ENCODE measurements around the gene CCDC183. TPM values are rescaled to one million over a fixed set of nuclear protein-coding genes. Genes with fewer than 3 reads are reported as not detected.
A peak's percentile ranks its signal among the peaks of the same experiment; 100 is the strongest.

The CCDC183 gene
- total RNA-seq, 1 donor from 2014 or later, result 0.89 TPM

DNA sequence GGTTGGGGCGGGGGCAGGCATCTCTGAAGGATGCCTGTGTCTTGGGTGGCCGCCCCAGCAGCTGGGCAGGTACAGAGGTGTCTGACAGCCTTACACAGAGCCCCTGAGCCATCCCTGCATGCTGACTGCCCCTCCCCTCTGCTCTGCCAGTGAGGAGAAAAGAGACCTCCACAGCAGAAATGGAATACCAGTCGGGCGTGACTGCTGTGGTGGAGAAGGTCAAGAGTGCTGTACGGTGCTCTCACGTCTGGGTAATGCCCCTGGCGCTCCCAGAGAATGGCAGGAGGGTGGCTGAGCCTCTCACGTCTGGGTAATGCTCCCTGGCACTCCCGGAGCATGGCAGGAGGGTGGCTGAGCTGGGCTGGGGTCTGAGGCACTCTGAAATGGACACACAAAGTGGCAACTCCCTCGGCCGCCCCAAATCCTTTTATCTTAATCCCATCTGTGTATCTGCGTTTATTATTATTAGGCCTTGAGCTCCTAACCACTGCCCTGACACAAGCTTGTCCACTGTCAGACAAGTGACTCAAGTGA is 9.1 kb downstream of the CCDC183 start:
- Mint-ChIP-seq H3K27me3 (ENCODE audit: unreplicated experiment) (peaks cover 13% of the 10 kb centered on the region), H3K9me3 (ENCODE audit: unreplicated experiment) (no peaks in the 10 kb centered on the region), H3K27ac (ENCODE audit: unreplicated experiment) (no peak overlapping the region), H3K4me1 (ENCODE audit: unreplicated experiment) (peaks cover 34% of the 10 kb centered on the region), H3K36me3 (ENCODE audit: unreplicated experiment) (no peaks in the 10 kb centered on the region), H3K4me3 (ENCODE audit: unreplicated experiment) (no peak overlapping the region)
- no peak for DNase-seq (ENCODE audit: extremely low spot score, unreplicated experiment)
- TF ChIP-seq, protein P1, sequence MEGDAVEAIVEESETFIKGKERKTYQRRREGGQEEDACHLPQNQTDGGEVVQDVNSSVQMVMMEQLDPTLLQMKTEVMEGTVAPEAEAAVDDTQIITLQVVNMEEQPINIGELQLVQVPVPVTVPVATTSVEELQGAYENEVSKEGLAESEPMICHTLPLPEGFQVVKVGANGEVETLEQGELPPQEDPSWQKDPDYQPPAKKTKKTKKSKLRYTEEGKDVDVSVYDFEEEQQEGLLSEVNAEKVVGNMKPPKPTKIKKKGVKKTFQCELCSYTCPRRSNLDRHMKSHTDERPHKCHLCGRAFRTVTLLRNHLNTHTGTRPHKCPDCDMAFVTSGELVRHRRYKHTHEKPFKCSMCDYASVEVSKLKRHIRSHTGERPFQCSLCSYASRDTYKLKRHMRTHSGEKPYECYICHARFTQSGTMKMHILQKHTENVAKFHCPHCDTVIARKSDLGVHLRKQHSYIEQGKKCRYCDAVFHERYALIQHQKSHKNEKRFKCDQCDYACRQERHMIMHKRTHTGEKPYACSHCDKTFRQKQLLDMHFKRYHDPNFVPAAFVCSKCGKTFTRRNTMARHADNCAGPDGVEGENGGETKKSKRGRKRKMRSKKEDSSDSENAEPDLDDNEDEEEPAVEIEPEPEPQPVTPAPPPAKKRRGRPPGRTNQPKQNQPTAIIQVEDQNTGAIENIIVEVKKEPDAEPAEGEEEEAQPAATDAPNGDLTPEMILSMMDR (IDR thresholded peaks at IDR 0.05), result no peak

DNA sequence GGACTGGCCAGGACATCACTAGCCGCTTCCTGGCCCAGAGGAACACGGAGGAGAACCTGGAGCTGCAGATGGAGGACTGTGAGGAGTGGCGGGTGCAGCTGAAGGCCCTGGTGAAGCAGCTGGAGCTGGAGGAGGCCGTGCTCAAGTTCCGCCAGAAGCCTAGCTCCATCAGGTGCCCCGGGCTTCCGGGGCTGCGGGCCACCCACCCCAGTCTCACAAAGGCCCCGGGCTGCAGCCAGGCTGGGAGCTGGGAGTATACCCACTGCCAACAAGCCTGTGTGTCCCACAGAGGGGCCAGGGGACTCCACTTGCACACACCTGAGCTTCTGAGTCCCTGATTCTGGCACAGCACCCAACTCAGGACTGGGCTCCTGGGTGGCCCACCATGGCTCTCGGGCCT is 9.9 kb downstream of the CCDC183 start:
- H3K4me1 Mint-ChIP-seq (ENCODE audit: unreplicated experiment), result peaks cover 30% of the 10 kb centered on the region
- DNase-seq (ENCODE audit: extremely low spot score, unreplicated experiment), result no peak
- TF ChIP-seq, protein P1 (IDR thresholded peaks at IDR 0.05), result no peak
- H3K4me3 Mint-ChIP-seq (ENCODE audit: unreplicated experiment), result no peak overlapping the region
- H3K27ac Mint-ChIP-seq (ENCODE audit: unreplicated experiment), result no peak overlapping the region
- peaks cover 3% of the 10 kb centered on the region for H3K36me3 Mint-ChIP-seq (ENCODE audit: unreplicated experiment)
- no peaks in the 10 kb centered on the region for H3K9me3 Mint-ChIP-seq (ENCODE audit: unreplicated experiment)
- peaks cover 9% of the 10 kb centered on the region for H3K27me3 Mint-ChIP-seq (ENCODE audit: unreplicated experiment)

GRCh38 chr9:136806631-136807201 is 10.6 kb downstream of the CCDC183 start:
- DNase-seq (ENCODE audit: extremely low spot score, unreplicated experiment), result no peak
- TF ChIP-seq, protein P1 (IDR thresholded peaks at IDR 0.05), result no peak
- H3K4me1 Mint-ChIP-seq (ENCODE audit: unreplicated experiment), result peaks cover 28% of the 10 kb centered on the region
- H3K27me3 Mint-ChIP-seq (ENCODE audit: unreplicated experiment), result peaks cover 6% of the 10 kb centered on the region
- no peaks in the 10 kb centered on the region for H3K9me3 Mint-ChIP-seq (ENCODE audit: unreplicated experiment)
- peak overlapping the region; percentile 80 for H3K4me3 Mint-ChIP-seq (ENCODE audit: unreplicated experiment)
- no peak overlapping the region for H3K27ac Mint-ChIP-seq (ENCODE audit: unreplicated experiment)
- peaks cover 3% of the 10 kb centered on the region for H3K36me3 Mint-ChIP-seq (ENCODE audit: unreplicated experiment)

DNA sequence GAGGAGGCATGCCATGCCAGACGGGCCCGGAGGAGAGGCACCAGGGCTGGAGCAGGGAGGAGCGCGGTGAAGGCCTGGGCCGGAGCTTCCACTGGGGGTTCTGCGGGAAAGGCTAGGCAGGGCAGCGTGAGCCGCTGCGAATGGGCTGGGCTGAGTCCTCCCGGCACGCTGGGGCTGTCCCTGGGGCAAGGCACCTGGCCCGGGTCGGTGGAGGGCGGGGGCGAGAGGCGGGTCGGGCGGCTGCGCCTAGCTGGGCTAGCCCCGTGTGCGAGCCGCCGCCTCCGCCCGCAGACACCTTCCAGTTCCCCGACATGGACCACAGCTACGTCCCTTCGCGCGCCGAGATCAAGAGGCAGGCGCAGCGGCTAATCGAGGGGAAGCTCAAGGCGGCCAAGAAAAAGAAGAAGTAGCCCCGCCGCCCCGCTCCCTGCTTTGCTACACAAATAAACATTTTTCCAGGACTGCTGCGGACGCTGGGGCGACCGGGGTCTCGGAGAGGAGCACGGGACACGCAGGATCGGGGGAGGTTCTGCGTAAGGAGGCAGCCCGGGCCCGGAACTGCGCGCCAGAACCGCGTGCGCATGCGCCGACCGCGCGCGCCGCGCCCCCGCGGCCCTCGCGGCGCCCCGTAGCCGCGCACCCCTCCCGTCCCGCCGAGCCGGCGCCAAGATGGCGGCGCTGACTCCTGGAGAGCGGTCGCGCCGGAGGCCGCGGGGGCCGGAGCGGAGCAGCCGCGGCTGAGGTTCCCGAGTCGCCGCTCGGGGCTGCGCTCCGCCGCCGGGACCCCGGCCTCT is 11.3 kb downstream of the CCDC183 start, which contains the start of gene RABL6:
Gene RABL6, plus strand, starts transcription at position 668 of the 794 bp plus-strand sequence. CDS start 249 bp downstream, outside the sequence.
- peaks cover 3% of the 10 kb centered on the region for H3K36me3 Mint-ChIP-seq (ENCODE audit: unreplicated experiment)
- TF ChIP-seq, protein P1 (IDR thresholded peaks at IDR 0.05), result no peak
- peak within 1 kb of the TSS; percentile 80 for H3K4me3 Mint-ChIP-seq (ENCODE audit: unreplicated experiment)
- DNase-seq (ENCODE audit: extremely low spot score, unreplicated experiment), result peak; percentile 93
- no peaks in the 10 kb centered on the region for H3K9me3 Mint-ChIP-seq (ENCODE audit: unreplicated experiment)
- peaks cover 28% of the 10 kb centered on the region for H3K4me1 Mint-ChIP-seq (ENCODE audit: unreplicated experiment)
- peak within 1 kb of the TSS; percentile 82 for H3K27ac Mint-ChIP-seq (ENCODE audit: unreplicated experiment)
- no peaks in the 10 kb centered on the region for H3K27me3 Mint-ChIP-seq (ENCODE audit: unreplicated experiment)

Data from osteocyte (in vitro differentiated cells).